Measurements from ENCODE around the gene CCDC122. TPM values are rescaled to one million over a fixed set of nuclear protein-coding genes. Genes with fewer than 3 reads are reported as not detected.

Gene CCDC122
- total RNA-seq, 1 experiment from 2014 or later: 5.2 TPM

DNA sequence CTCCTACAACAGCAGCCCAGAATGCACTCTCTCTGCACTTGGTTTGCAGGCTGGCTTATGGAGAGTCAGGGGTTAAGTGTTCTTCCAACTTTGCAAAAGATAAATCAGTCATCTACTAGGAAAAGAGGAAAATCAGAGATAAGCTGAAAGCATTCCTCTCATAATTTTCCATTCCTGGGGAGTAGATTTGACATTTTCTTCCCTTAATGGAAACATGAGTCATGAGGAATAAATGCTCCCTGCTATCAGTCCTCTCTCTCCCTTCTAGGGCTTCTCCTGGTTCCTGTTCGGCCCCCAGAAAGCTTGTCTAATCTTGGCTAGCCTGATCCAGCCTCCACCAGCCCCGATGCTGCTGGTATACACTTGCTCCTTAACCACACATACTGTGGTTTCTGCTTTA, 64.3 kb downstream of the CCDC122 start:
- H3K36me3 ChIP-seq (ENCODE audit: control insufficient read depth, insufficient read depth, low read length): no peaks in the 10 kb centered on the region
- ChIA-PET POLR2A (interaction anchor here (0.6 kb wide), 1 partner anchor 514 kb away, joined by 4 read pairs; no protein-coding TSS in a partner anchor), CTCF (no interaction called here)
- no TSS peak for BruUV-seq (replicated peaks)
- H3K9me3 ChIP-seq (ENCODE audit: control insufficient read depth, insufficient read depth, low read depth, low read length): no peaks in the 10 kb centered on the region
- no peak overlapping the region for H3K27ac ChIP-seq (ENCODE audit: low read length)
- no peak overlapping the region for H3K4me3 ChIP-seq (ENCODE audit: low read depth in 2 of 2, low read length in 2 of 2)
- no peaks in the 10 kb centered on the region for H3K27me3 ChIP-seq (ENCODE audit: control insufficient read depth, insufficient read depth, low read length)
- DNase-seq (ENCODE audit: low read depth, low spot score) (no peak), ATAC-seq (no peak)
- no peaks in the 10 kb centered on the region for H3K4me1 ChIP-seq (ENCODE audit: control insufficient read depth, insufficient read depth, low read length)
- TF ChIP-seq SIN3A (IDR thresholded peaks at IDR 0.05; ENCODE audit: borderline replicate concordance, insufficient read depth, low read depth, low read length) (no peak), POLR2AphosphoS5 (IDR thresholded peaks at IDR 0.05; ENCODE audit: low read depth, low read length) (no peak), CTCF (IDR thresholded peaks at IDR 0.05) (no peak), TCF7L2 (IDR thresholded peaks at IDR 0.05; ENCODE audit: low read depth, low read length) (no peak), REST (IDR thresholded peaks at IDR 0.05; ENCODE audit: insufficient read depth in 1 of 2, low read depth in 2 of 2, low read length in 1 of 2) (no peak)
- intact Hi-C loops (cut with micrococcal nuclease; ENCODE audit: unreplicated experiment): loop anchor here (5.0 kb wide), 1 partner anchor 1218 kb away; no protein-coding TSS in a partner anchor
- in situ Hi-C loops (cut with HindIII; ENCODE audit: low pct_unique_long_range_greater_than_20kb, low sequenced_read_pairs): no loop called here

DNA sequence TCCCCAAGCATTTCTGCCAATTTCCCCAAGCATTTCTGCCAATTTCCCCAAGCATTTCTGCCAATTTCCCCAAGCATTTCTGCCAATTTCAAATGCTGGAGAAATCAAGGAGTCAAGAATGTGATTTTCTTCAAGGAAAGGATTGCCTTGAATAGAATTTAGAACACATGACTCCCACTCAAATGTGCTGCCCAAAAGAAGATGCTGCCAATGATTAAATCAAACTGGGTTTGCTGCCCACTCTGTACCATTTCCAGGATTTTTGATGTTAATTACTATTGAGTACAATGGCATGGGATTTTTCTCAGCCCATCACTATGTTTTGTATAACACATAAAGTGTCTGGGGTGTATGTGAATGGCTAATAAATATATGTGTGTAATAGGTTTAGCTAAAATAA, 70.9 kb downstream of the CCDC122 start:
- no peak overlapping the region for H3K27ac ChIP-seq (ENCODE audit: low read length)
- POLR2A ChIA-PET: no interaction called here
- no peaks in the 10 kb centered on the region for H3K4me1 ChIP-seq (ENCODE audit: control insufficient read depth, insufficient read depth, low read length)
- no TSS peak for BruUV-seq (replicated peaks)
- in situ Hi-C loops (cut with HindIII; ENCODE audit: low pct_unique_long_range_greater_than_20kb, low sequenced_read_pairs) (no loop called here), intact Hi-C loops (cut with micrococcal nuclease; ENCODE audit: unreplicated experiment) (no loop called here)
- ATAC-seq: no peak
- DNase-seq (ENCODE audit: low read depth, low spot score): no peak
- CTCF ChIA-PET: no interaction called here
- no peaks in the 10 kb centered on the region for H3K36me3 ChIP-seq (ENCODE audit: control insufficient read depth, insufficient read depth, low read length)
- no peak for TF ChIP-seq SIN3A (IDR thresholded peaks at IDR 0.05; ENCODE audit: borderline replicate concordance, insufficient read depth, low read depth, low read length)
- H3K9me3 ChIP-seq (ENCODE audit: control insufficient read depth, insufficient read depth, low read depth, low read length): no peaks in the 10 kb centered on the region
- H3K4me3 ChIP-seq (ENCODE audit: low read depth in 2 of 2, low read length in 2 of 2): no peak overlapping the region
- H3K27me3 ChIP-seq (ENCODE audit: control insufficient read depth, insufficient read depth, low read length): no peaks in the 10 kb centered on the region

- Histone ChIP-seq H3K36me3 (ENCODE audit: control insufficient read depth, insufficient read depth, low read length) (no peaks in the 10 kb centered on the region), H3K9me3 (ENCODE audit: control insufficient read depth, insufficient read depth, low read depth, low read length) (no peaks in the 10 kb centered on the region), H3K4me1 (ENCODE audit: control insufficient read depth, insufficient read depth, low read length) (no peaks in the 10 kb centered on the region), H3K27ac (ENCODE audit: low read length) (no peak overlapping the region), H3K27me3 (ENCODE audit: control insufficient read depth, insufficient read depth, low read length) (no peaks in the 10 kb centered on the region), H3K4me3 (ENCODE audit: low read depth in 2 of 2, low read length in 2 of 2) (no peak overlapping the region)
- intact Hi-C loops (cut with micrococcal nuclease; ENCODE audit: unreplicated experiment) (no loop called here), in situ Hi-C loops (cut with HindIII; ENCODE audit: low pct_unique_long_range_greater_than_20kb, low sequenced_read_pairs) (no loop called here)
- ATAC-seq (peak; percentile 38; the same call in 1 of the 2 replicates), DNase-seq (ENCODE audit: low read depth, low spot score) (no peak)
- POLR2A ChIA-PET: no interaction called here
- no TSS peak for BruUV-seq (replicated peaks)
- CTCF ChIA-PET: no interaction called here
- no peak for TF ChIP-seq POLR2AphosphoS5 (IDR thresholded peaks at IDR 0.05; ENCODE audit: low read depth, low read length)
- TF ChIP-seq REST (IDR thresholded peaks at IDR 0.05; ENCODE audit: insufficient read depth in 1 of 2, low read depth in 2 of 2, low read length in 1 of 2): no peak
- TF ChIP-seq TCF7L2 (IDR thresholded peaks at IDR 0.05; ENCODE audit: low read depth, low read length): no peak
- no peak for TF ChIP-seq SIN3A (IDR thresholded peaks at IDR 0.05; ENCODE audit: borderline replicate concordance, insufficient read depth, low read depth, low read length)
- no peak for TF ChIP-seq CTCF (IDR thresholded peaks at IDR 0.05)
Measured at GRCh38 chr13:43805681-43806128, 73.8 kb downstream of the CCDC122 start.
